Fibroblast of lung (primary cell): ENCODE data around the gene NAV3. TPM values are rescaled to one million over a fixed set of nuclear protein-coding genes. Genes with fewer than 3 reads are reported as not detected.

Experiments used
- DNase-seq, 2 donors: peaks; one replicate each; pipeline versions ENCODE4 v3.0.0 to v3.0.0-alpha.2; 2010; ENCODE audit warnings: low read depth in 2 of 2
- H2AFZ ChIP-seq: 2 replicates; pipeline ENCODE4 v1.5.1; 2012; ENCODE audit warnings: low read length, control low read depth, inconsistent platforms
- H3K27ac ChIP-seq: 2 replicates; pipeline ENCODE4 v1.5.1; 2011; ENCODE audit warnings: low read length, control low read depth; ENCODE audit not compliant: insufficient read depth
- H3K27me3 ChIP-seq: 2 replicates; pipeline ENCODE4 v1.5.1; 2011; ENCODE audit warnings: mild to moderate bottlenecking, low read length; ENCODE audit not compliant: control insufficient read depth, insufficient read depth
- H3K36me3 ChIP-seq: 2 replicates; pipeline ENCODE4 v1.5.1; 2011; ENCODE audit warnings: low read length; ENCODE audit not compliant: control insufficient read depth, insufficient read depth
- H3K4me1 ChIP-seq: 2 replicates; pipeline ENCODE4 v1.5.1; 2011; ENCODE audit warnings: low read length; ENCODE audit not compliant: control insufficient read depth, insufficient read depth; ENCODE audit errors: extremely low read depth
- H3K4me2 ChIP-seq: 2 replicates; pipeline ENCODE4 v1.5.1; 2011; ENCODE audit warnings: low read length, control low read depth; ENCODE audit not compliant: insufficient read depth; ENCODE audit errors: extremely low read depth
- H3K4me3 ChIP-seq, 4 experiments: fragments of 200-600 bp in 1 of 4; sonication (generic) in 1 of 4; replicated peaks in 1 of 4; 2 replicates each; pipeline ENCODE4 v1.5.1; 2011 to 2016; ENCODE audit warnings: low read length in 4 of 4, low read depth in 3 of 4, mild to moderate bottlenecking in 3 of 4, control low read depth in 2 of 4, inconsistent platforms in 1 of 4, mixed read lengths in 1 of 4; ENCODE audit not compliant: insufficient read depth in 1 of 4; ENCODE audit errors: control extremely low read depth in 1 of 4
- H3K79me2 ChIP-seq: 2 replicates; pipeline ENCODE4 v1.5.1; 2012; ENCODE audit warnings: mild to moderate bottlenecking, low read length, inconsistent platforms; ENCODE audit not compliant: control insufficient read depth, insufficient read depth
- H3K9ac ChIP-seq: 2 replicates; pipeline ENCODE4 v1.5.1; 2011; ENCODE audit warnings: mild to moderate bottlenecking, low read length, control low read depth; ENCODE audit not compliant: insufficient read depth
- H3K9me3 ChIP-seq: 2 replicates; pipeline ENCODE4 v1.5.1; 2012; ENCODE audit warnings: low read depth, low read length; ENCODE audit not compliant: control insufficient read depth, insufficient read depth
- H4K20me1 ChIP-seq: 2 replicates; pipeline ENCODE4 v1.5.1; 2011; ENCODE audit warnings: low read length; ENCODE audit not compliant: control insufficient read depth, insufficient read depth; ENCODE audit errors: extremely low read depth
- EZH2 ChIP-seq: IDR thresholded peaks from 2 replicates; pipeline ENCODE4 v1.5.1; 2012; ENCODE audit warnings: low read length, control low read depth, mild to moderate bottlenecking; ENCODE audit errors: missing control alignments
- polyA plus RNA-seq, 2 donors: library from polyadenylated mRNA; depleted of rRNA in 1 of 2; stranded (reverse) in 1 of 2; unstranded in 1 of 2; fragments of >200 nt; gene quantifications; 2 replicates each; pipeline ENCODE4 v1.2.1, GENCODE V29; 2011 to 2012; ENCODE audit warnings: missing spikeins in 1 of 2
- total RNA-seq: library from RNA; depleted of rRNA; stranded (reverse); fragments of >200 nt; gene quantifications from 2 replicates; pipeline ENCODE4 v1.2.1, GENCODE V29; 2014
- TF ChIP-seq, protein P1 (sequence below), 2 donors: IDR thresholded peaks in 1 of 2; conservative IDR thresholded peaks in 1 of 2; 1 replicate in 1 of 2; 2 replicates in 1 of 2; pipeline ENCODE4 v1.5.1; 2011 to 2012; ENCODE audit warnings: low read length in 2 of 2, control low read depth in 1 of 2, inconsistent platforms in 1 of 2, low read depth in 1 of 2, mild to moderate bottlenecking in 1 of 2

Gene NAV3
- total and polyA plus RNA-seq, 2 donors (not counting 1 experiment from before 2014, with no cell fraction given), result 30.8 to 60.6 TPM

DNA sequence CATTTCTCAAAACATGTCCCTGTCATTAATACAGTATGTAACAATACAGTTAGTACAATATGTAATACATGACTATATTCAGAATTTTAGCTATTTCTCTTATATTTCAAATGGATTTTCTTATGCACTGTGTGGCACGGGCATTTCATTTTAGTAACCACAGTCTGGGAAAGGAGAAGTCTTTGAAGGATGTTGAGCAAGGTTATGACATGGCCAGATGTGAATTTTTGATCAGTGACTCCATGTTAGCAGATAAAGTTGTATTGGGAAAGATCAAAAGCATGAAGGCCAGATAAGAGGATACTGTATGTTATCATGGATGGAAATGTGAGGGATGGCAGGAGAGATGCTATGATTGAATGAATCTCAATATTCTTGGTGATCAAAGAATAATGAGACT, 285.2 kb downstream of the NAV3 start:
- Histone ChIP-seq H4K20me1 (no peaks in the 10 kb centered on the region), H3K27ac (no peak overlapping the region), H3K4me1 (no peaks in the 10 kb centered on the region), H3K4me2 (no peak overlapping the region), H3K9ac (no peak overlapping the region), H3K36me3 (peaks cover 3% of the 10 kb centered on the region), H3K4me3 (no peak overlapping the region), H3K27me3 (no peaks in the 10 kb centered on the region), H2AFZ (no peak overlapping the region), H3K9me3 (no peaks in the 10 kb centered on the region), H3K79me2 (no peaks in the 10 kb centered on the region)
- no peak for TF ChIP-seq EZH2
- TF ChIP-seq, protein P1, sequence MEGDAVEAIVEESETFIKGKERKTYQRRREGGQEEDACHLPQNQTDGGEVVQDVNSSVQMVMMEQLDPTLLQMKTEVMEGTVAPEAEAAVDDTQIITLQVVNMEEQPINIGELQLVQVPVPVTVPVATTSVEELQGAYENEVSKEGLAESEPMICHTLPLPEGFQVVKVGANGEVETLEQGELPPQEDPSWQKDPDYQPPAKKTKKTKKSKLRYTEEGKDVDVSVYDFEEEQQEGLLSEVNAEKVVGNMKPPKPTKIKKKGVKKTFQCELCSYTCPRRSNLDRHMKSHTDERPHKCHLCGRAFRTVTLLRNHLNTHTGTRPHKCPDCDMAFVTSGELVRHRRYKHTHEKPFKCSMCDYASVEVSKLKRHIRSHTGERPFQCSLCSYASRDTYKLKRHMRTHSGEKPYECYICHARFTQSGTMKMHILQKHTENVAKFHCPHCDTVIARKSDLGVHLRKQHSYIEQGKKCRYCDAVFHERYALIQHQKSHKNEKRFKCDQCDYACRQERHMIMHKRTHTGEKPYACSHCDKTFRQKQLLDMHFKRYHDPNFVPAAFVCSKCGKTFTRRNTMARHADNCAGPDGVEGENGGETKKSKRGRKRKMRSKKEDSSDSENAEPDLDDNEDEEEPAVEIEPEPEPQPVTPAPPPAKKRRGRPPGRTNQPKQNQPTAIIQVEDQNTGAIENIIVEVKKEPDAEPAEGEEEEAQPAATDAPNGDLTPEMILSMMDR (conservative IDR thresholded peaks at IDR 0.05 in 1 of 2, IDR thresholded peaks at IDR 0.05 in 1 of 2; ENCODE audit: low read depth in 1 of 2, low read length in 2 of 2), result no peak
- DNase-seq, result no peak

DNA sequence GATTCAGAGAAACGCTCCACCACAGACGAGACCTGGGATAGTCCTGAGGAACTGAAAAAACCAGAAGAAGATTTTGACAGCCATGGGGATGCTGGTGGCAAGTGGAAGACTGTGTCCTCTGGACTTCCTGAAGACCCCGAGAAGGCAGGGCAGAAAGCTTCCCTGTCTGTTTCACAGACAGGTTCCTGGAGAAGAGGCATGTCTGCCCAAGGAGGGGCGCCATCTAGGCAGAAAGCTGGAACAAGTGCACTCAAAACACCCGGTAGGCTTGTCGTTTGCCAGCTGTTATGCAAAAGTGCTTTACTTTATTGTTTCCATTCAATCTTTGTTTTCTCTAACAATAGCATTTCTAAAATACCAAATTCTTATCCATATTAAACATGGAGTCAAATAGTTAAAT, 287.3 kb downstream of the NAV3 start:
- no peak overlapping the region for H3K27ac ChIP-seq
- H2AFZ ChIP-seq, result no peak overlapping the region
- no peak overlapping the region for H3K9ac ChIP-seq
- no peaks in the 10 kb centered on the region for H3K79me2 ChIP-seq
- peaks cover 3% of the 10 kb centered on the region for H3K36me3 ChIP-seq
- no peaks in the 10 kb centered on the region for H3K4me1 ChIP-seq
- H3K4me2 ChIP-seq, result no peak overlapping the region
- H4K20me1 ChIP-seq, result no peaks in the 10 kb centered on the region
- no peak for TF ChIP-seq EZH2
- TF ChIP-seq, protein P1 (conservative IDR thresholded peaks at IDR 0.05 in 1 of 2, IDR thresholded peaks at IDR 0.05 in 1 of 2; ENCODE audit: low read depth in 1 of 2, low read length in 2 of 2), result peak in 1 of 2 donors; percentile 9
- H3K9me3 ChIP-seq, result no peaks in the 10 kb centered on the region
- H3K27me3 ChIP-seq, result no peaks in the 10 kb centered on the region
- no peak overlapping the region for H3K4me3 ChIP-seq
- no peak for DNase-seq

- Histone ChIP-seq H3K4me1 (no peaks in the 10 kb centered on the region), H2AFZ (no peak overlapping the region), H3K9ac (no peak overlapping the region), H3K4me2 (no peak overlapping the region), H3K36me3 (peaks cover 3% of the 10 kb centered on the region), H3K79me2 (no peaks in the 10 kb centered on the region), H3K4me3 (no peak overlapping the region), H3K27ac (no peak overlapping the region), H3K27me3 (no peaks in the 10 kb centered on the region), H4K20me1 (no peaks in the 10 kb centered on the region), H3K9me3 (no peaks in the 10 kb centered on the region)
- TF ChIP-seq, protein P1 (conservative IDR thresholded peaks at IDR 0.05 in 1 of 2, IDR thresholded peaks at IDR 0.05 in 1 of 2; ENCODE audit: low read depth in 1 of 2, low read length in 2 of 2), result no peak
- TF ChIP-seq EZH2, result no peak
- DNase-seq, result no peak
These were observed 287.8 kb downstream of the NAV3 start for GRCh38 chr12:78118486-78118885.
